NCI-H1092 treated with DMSO at 0.1 percent for 48 hours (cell line): ENCODE measurements around the gene GRIN2D.

Experiments
- DNase-seq: peaks from one replicate; lab custom pipeline; 2025; lab: John Stamatoyannopoulos, UW

GRIN2D gene

DNA sequence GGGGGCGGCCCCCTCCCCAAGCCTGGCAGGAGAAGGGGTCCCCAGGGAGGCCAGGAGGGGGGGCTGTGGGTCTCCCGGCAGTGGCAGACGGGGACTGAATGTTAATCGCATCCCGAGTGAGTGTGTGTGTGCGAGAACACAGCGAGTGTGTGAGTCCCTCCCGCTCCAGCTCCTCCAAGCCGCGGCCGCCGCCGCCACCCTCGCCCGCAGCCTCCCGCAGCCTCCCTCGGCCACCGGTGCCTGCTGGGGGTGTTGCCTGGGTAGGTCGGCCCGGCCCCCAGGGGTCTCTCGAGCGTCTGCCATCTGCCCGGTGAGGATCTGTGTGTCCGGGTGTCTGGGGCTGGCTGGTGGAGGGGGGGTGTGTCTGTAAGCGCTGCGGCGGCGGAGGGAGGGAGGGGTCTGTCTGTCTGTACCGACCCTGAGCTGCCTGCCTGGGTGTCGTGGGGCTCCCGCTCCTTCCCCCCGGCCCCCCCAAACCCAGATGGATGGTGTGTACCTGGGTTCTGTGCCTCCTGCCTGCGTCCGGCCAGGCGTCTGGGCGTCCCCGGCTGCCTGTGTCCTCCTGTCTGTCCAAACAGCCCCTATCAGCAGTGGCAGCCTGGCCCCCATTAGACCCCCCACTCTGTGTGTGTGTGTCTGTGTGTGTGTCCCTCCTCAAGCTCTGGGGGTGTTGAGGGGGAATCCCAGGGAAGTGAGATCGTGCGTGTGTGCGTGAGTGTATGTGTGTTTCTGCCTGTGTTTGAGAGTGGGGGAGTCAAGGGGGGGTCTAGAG lies at the start of gene GRIN2D:
TSS of gene GRIN2D (plus strand) at position 110 of the 772 bp plus-strand sequence. CDS start 4,725 bp downstream, outside the sequence.
- no peak for DNase-seq

DNA sequence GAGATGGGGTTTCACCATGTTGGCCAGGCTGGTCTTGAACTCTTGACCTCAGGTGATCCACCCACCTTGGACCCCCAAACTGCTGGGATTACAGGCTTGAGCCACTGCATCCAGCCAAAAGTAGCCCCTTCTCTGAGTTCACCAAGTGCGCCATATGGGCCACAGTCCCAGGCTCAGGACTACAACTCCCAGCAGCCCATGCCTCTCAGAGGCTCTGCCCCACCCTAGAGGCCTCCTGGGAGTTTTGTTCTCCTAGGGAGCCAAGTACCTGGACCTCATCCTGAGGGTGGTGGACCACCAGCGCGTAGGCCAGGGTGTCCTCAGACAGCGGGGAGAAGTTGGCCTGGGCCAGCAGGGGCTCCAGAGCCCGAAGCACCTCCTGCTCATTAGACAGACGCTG lies 48.6 kb upstream of the GRIN2D start:
- DNase-seq = no peak

DNA sequence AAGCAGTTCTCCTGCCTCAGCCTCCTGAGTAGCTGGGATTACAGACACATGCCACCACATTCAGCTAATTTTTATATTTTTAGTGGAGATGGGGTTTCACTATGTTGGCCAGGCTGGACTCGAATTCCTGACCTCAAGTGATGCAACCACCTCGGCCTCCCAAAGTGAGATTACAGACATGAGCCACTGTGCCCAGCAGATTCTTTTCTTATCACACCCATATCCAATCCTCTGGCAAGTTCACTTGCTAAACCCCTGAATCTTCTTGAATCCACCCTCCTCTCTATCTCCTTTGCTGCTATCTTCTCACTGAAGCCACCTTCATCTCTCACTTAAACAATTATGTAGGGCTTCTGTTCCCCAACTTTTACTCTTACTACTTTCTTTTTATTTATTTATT lies 47.3 kb upstream of the GRIN2D start:
- DNase-seq = no peak

DNA sequence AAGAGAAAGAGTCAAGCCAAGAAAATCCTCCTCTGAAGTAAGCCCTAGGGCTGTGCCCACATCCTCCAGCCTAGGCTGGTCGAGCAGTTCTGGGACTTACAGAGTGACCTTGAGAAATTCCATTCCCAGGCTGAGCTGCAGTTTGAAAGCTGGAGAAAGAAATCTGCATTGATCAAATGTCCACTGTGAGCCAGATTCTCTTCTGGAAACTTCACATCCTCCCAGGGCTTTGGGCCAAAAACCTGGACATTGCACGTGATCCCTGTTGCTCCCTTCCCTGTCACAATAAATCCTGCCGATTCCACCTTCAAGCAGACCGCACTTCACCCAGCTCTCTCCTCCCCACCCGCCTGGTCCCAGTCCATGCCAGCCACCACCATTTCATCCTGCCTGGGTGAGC lies 45.4 kb upstream of the GRIN2D start:
- no peak for DNase-seq

DNA sequence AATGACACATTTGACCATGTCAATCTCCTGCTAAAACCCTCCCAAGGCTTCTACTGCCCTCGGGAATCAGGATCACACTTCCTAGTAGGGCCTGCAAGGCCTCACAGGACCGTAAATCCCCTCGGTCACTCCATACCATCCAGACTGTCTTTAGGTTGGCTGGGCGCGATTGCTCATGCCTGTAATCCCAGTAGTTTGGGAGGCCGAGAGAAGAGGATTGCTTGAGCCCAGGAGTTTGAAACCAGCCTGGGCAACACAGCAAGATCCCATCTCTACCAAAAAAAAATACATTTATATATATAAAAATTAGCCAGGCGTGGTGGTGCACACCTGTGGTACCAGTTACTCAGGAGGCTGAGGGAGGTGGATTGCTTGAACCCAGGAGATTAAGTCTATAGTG lies 44.7 kb upstream of the GRIN2D start:
- DNase-seq = no peak

DNA sequence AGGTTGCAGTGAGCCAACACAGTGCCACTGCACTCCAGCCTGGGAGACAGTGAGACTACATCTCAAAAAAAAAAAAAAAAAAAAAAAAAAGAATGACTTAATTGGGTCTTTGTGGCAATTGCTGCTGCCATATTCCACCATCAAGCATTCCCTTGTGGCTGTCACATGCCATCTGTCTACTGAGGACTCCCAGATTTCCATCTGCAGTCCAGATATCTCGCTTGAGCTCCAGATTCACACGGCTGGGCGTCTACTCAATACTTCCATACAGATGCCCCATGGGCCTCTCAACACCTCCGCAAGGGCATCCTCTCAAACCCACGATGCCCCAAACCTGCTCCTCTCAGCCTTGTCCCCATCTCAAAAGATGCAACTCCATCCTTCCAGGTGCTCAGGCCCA lies 42.6 kb upstream of the GRIN2D start:
- no peak for DNase-seq

DNA sequence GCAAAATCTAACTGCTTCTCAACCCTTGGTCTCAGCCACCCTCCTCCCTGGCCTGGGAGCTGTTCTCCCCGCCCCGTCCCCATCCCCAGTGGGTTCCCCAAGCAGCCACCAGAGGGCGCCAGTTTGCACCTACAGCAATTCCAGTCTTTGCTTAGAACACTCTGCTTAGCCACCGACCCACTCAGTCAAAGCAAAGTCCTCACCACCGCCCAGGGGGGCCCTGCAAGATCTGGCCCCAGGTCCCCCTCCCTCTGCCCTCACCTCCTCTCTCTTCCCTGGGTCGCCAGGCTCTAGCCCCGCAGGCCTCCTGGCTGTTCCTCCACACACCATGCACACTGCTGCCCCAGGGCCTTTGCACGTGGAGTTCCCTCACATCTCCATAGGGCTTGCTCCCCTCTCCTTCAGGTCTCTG lies 42.1 kb upstream of the GRIN2D start:
- peak; percentile 20 for DNase-seq

DNA sequence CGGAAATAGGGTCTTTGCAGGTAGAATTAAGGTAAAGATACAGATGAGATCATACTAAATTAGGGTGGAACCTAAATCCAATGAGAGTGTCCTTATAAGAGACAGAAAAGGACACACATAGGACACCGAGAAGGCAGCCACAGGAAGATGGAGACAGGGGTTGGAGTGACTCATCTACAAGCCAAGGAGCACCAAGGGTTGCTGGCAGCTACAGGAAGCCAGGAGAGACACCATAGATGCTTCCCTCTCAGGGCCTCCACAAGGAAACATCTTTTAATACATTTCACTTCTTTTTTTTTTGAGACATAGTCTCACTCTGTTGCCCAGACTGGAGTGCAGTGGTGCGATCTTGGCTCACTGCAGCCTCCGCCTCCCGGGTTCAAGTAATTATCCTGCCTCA lies 39.8 kb upstream of the GRIN2D start:
- DNase-seq = no peak

DNA sequence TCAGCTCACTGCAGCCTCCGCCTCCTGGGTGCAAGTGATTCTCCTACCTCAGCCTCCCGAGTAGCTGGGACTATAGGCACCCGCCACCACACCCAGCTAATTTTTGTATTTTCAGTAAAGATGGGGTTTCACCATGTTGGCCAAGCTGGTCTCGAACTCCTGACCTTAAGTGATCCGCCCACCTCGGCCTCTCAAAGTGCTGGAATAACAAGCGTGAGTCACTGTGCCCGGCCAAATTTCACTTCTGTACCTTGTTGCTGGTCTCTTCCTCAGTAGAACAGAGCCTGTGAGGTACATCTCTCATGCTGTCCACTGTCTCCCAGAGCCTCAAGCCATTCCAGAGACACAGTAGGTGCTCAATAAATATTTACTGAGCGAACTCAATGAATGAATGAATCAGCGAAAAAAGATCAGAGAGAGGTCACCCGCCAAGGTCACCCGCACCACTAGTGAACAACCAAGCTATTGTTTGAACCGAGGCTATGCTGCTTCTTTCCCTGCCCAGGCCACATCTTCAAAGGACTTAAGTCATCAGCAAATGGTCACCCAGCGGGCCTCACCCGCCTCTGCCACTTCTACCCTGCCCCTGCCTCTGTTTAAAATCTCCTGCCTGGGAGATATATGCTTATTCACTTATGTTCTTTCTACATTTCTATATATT lies 39.0 kb upstream of the GRIN2D start:
- no peak for DNase-seq

DNA sequence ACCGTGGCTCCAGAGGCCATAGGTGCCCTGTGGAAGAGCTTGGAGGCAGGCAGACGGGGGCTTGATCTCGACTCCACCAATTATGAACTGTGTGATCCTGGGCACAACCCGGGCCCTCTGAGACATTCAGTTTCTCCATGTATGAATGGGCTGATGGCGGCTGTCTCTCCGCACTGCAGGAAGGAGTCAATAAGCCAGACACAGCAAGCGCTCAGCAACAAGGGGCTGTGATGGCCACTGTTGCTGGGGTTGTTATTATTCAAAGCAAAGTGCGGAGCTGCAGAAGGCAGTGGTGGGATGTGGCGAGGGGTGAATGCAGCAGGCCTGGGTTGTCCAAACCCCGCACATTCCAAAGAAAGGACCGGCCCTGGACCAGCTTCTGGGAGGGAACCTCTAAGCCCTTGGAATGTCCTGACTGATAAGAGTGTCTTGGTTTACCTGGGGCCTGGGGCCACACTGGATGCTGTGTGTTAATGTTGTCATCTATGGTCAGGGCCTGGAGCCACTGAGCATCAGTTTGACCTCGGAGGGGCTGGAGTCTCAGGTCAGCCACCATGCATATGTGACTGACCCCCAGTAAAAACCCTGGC lies 38.0 kb upstream of the GRIN2D start:
- no peak for DNase-seq

DNA sequence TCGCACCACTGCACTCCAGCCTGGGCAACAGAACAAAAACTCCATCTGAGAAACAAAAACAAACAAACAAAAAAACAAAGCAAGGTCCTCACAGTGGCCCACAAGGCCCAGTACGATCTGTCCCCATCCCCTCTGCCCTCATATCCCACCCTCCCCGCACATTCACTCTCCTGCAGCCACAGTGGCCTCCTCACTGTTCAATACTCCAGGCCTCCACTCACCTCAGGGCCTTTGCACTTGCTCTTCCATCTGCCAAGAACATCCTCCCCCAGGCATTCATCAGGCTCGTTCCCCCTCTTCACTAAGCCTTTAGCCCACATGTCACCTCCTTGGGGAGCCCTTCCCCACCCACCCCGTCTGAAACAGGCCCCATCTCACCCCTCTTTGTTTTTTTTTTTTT lies 34.3 kb upstream of the GRIN2D start:
- DNase-seq = no peak

DNA sequence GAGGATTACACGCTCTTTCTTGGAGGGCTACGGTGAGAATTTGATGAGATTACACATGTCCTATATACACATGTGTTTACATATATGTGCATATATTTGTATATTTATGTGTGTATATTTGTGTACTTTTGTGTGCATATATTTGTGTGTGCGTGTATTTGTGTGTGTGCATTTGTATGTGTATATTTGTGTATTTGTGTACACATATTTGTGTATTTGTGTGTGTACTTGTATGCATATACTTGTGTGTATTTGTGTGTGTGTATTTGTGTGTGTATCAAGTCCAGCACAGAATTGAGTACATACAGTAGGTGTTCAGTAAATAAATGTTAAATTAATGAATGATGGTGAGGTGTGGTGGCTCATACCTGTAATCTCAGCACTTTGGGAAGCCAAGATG lies 31.6 kb upstream of the GRIN2D start:
- no peak for DNase-seq

DNA sequence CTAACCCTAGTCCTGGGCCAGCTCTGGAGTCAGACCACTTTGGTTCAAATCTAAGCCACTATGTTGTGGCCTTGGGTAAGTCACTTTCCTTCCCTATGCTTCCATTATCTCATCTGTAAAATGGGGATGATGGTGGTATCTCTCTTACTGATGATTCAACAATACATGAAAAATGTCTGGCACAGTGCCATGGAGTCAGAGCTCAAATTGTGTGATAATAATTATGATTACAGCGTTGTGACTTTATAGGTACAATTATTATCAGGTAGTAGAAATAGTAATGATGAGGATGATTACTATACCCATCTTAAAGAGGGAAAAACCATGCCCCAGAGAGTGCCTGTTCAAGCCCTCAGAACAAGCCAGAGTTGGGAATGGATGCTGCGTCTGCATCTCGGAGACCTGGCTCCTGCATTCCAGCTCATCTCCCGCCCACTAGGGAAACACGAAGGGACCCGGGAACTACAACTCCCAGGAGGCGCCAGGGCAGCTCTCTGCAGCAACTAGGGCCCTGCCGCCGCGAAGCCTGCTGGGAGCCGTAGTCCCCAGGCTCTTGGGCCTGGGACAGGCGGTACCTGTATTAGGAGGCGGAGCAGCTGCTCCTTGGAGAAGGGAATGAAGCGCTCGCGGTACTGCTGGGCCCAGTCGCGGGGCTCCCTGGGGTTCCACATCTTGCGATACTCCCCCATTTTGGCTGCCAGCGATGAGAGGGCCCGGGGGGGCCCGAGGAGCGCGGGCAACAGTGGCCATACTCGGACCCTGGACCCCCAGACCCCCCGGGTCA lies 30.6 kb upstream of the GRIN2D start:
- peak; percentile 89 for DNase-seq

DNA sequence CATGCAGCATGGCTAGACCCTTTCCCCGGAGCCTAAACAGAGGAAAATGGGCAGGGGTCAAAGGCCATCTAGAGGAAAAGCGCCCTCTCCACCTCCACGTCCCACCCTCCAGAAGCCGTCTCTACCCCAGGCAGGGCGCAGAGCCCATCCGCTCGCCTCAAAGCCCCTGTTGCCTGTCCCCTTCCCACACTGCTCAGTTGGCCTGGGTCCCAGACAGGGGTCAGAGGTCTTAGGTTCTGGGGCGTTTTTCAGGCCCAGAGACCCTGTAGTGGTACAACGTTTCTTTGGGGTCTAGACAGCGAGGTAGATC lies 30.0 kb upstream of the GRIN2D start:
- no peak for DNase-seq

DNA sequence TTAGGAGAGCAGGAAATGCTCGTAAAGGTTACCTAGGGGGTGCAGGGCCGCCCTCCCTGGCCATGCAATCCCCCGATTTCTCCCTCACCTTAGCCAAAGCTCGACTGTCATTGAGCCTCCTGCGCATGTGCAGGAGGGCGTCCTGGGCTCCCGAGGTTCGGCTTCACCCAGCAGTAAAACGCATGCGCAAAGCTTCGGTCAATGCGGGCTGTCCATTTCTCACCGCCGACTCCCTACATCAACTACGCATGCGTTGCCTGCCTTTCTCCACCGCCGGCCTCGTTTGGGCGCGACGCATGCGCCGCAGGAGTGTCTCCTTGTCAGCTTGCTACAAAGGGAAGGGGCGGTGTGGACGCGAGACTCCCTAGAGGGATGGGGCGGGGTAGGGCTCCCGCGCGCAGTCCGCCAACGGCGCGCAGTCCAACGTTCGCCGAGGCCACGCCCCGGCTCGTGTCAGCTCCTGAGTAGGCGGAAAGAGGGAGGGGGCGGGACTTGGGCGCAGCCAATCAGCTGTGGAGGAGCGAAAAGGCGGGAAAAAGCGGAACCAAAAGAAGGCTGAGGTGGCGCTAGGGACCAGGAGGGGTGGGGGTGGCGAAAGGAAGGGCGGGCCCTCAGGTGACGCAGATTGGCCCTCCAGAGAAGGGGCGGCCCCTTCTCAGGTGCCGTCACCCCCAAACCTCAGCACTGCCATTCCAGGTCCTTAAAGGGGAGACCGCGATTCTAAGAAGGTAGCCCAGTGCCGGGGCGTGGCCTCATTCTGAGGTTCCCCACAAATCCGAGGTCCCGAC lies 29.5 kb upstream of the GRIN2D start, which contains the start of the genes SYNGR4 and TMEM143:
TSS of gene SYNGR4 (plus strand) at position 558 of the 788 bp plus-strand sequence. CDS start 1,476 bp downstream, outside the sequence.
TSS of gene TMEM143 (minus strand) at position 131 of the 788 bp plus-strand sequence. CDS start at position 111, 20 bp downstream.
- peak; percentile 98 for DNase-seq

DNA sequence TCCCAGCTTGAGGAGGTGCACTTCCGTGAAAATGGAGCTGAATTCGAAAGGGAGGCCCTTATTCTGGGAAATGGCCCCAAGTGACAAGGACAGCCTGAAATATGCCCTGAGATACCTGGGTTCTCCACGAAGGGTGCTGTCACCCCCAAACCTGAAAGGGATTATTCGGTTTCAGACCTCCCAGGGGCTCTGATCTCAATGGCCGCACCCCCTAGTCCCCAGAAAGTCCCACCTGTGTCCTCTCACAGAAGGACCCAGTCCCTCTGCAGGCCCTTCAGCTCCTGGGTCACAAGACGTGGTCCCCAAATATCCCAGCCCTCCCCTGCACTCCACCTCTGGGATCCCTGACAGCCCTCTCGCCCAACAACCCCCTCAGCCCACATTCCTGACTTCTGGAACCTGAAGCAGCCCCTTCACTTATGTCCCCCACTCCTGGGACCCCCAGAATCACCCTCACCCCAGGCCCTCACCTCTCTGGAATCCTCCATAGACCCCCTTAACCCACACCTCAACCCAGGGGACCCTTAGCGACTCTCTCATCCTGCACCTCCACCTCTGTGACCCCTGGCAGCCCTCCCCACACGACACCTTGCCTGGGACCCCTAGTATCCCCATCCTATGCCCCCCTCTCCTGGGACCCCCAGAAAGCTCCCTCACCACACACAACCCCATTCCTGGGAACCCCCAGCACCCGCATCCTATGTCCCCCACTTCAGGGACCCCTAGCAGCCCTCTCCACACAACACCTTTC lies 28.7 kb upstream of the GRIN2D start:
- no peak for DNase-seq

DNA sequence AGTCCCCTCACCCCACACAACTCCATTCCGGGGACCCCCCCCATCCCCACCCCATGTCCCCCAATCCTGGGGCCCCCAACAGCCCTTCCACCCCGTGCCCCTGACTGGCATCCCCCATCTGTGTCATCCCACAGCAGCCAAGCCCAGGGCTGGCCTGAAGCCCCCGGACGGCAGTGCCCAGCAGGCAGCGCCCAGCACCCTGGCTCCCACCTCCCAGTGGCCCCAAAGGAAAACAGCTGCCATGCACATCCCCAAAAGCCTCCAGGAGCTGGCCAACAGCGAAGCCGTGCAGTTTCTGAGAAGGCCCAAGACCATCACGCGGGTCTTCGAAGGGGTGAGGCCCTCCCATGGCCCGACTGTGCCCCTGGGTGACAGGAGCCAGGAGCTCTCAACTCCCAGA lies 27.9 kb upstream of the GRIN2D start:
- no peak for DNase-seq

DNA sequence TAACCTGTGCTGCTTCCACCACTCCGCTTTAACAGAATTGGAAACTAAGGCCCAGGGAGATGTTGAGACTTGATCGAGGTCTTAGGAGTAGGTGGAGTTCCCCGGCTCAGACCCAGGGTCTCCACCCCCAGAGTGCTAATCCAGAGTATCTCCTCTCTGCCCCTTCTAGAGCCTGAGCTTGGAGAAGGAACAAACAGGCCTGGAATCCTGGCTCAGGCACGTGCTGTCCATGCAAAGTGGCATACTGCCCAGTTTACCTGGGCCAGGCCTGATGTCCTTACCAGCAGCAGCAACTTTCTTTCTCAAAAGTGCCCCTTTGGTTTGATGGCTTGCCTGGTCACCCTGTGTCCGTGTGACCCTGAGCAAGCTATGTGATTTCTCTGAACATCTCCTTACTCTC lies 25.6 kb upstream of the GRIN2D start:
- DNase-seq = no peak

DNA sequence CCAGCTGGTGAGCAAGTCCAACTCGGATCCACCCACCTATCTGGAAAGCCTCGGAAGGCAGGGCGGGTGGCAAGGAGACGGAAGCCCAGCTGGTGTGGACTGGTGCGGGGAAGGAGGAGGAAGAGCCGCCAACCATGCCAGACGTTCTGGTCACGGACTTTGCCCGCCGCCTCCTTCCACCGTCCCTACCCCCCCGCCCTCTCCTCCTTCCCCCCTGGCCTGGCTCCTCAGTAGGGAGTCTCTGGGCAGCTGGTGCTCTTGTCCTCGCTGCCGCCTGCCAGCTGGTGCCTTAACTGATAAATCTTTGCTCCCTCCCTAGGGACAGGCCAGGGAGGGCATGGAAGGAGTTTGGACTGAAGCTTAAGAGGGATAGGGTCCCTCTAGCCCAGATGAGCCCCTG lies 24.5 kb upstream of the GRIN2D start:
- peak; percentile 43 for DNase-seq

DNA sequence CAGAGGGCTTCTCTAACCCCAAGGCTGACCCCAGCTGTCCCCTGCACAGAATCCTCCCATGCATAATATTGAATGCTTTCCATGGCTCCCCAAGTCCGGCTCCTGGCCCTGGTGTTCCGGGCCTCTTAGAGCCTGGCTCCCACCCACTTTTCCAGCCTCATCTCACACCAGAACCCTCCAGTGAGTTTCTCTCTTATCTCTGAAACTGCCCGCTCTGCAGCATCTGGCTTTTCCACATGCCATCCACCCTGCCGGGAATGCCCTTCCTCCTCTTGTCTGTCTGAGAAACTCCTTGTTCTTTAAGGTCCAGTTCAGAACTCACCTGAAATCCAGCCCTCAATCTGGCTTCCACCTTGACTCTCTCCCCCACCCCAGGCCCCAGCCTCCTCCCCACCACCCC lies 22.5 kb upstream of the GRIN2D start:
- no peak for DNase-seq

DNA sequence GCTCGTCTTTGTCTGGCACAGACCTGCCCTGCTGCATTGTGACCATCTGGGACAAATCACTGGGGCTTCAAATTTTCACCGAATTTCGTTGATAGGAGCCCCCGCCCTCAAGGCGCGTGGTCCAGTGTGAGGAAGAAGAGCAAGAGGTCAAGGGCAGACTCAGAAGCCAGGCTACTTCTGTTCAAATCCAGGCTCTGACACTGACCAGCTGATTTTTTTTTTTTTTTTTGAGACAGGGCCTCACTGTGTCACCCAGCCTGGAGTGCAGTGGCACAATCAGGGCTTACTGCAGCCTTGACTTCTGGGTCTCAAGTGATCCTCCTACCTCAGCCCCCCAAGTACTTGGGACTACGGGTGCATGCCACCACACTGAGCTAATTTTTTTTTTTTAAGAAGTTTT lies 22.1 kb upstream of the GRIN2D start:
- DNase-seq = no peak
